Skeletal muscle satellite cell (primary cell): ENCODE measurements around the gene SUSD1.

ENCODE experiments used
- H3K27me3 ChIP-seq: 2 replicates; pipeline ENCODE4 v1.7.0; 2013; ENCODE audit warnings: low read length; ENCODE audit not compliant: control insufficient read depth, insufficient read depth
- H3K36me3 ChIP-seq: 2 replicates; pipeline ENCODE4 v1.7.0; 2013; ENCODE audit warnings: mild to moderate bottlenecking, control low read depth, low read length; ENCODE audit not compliant: insufficient read depth
- H3K4me1 ChIP-seq: 2 replicates; pipeline ENCODE4 v1.7.0; 2013; ENCODE audit warnings: low read length; ENCODE audit not compliant: control insufficient read depth, insufficient read depth
- H3K4me2 ChIP-seq: 2 replicates; pipeline ENCODE4 v1.7.0; 2013; ENCODE audit warnings: mild to moderate bottlenecking, low read length
- H3K4me3 ChIP-seq: 2 replicates; pipeline ENCODE4 v1.7.0; 2013; ENCODE audit warnings: low read length
- H3K9ac ChIP-seq: 2 replicates; pipeline ENCODE4 v1.7.0; 2013; ENCODE audit warnings: mild to moderate bottlenecking, low read depth, low read length, moderate library complexity
- H3K9me3 ChIP-seq: replicated peaks from 2 replicates; pipeline ENCODE4 v1.7.0; 2013; ENCODE audit warnings: mild to moderate bottlenecking, control low read depth, low read length

SUSD1 gene

GRCh38 chr9:112059145-112059965, 115.7 kb downstream of the SUSD1 start:
- peak overlapping the region; percentile 79 for H3K9ac ChIP-seq
- H3K36me3 ChIP-seq = no peaks in the 10 kb centered on the region
- no peak overlapping the region for H3K4me3 ChIP-seq
- H3K4me2 ChIP-seq = peak overlapping the region; percentile 2
- H3K9me3 ChIP-seq = no peaks in the 10 kb centered on the region
- H3K27me3 ChIP-seq = no peaks in the 10 kb centered on the region
- peaks cover 43% of the 10 kb centered on the region for H3K4me1 ChIP-seq

DNA sequence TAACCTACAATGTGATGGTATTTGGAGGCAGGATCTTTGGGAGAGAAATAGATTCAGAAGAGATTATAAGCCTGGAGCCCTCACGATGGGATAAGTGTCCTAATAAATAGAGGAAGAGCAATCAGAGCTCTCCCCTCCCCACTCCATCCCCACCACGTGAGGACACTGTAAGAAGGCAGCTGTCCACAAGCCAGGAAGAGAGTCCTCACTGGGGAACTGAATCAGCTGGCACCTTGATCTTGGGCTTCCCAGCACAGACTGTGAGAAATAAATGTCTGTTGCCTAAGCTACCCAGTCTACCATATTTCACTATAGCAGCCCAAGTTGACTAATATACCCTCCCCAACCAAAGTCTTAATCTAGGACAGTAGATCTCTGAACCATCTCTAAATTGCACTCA, 118.1 kb downstream of the SUSD1 start:
- Histone ChIP-seq H3K4me3 (no peak overlapping the region), H3K4me1 (peaks cover 33% of the 10 kb centered on the region), H3K36me3 (no peaks in the 10 kb centered on the region)

GRCh38 chr9:112054916-112055315, 120.2 kb downstream of the SUSD1 start:
- no peaks in the 10 kb centered on the region for H3K9me3 ChIP-seq
- peaks cover 35% of the 10 kb centered on the region for H3K4me1 ChIP-seq
- H3K36me3 ChIP-seq = no peaks in the 10 kb centered on the region
- H3K27me3 ChIP-seq = no peaks in the 10 kb centered on the region
- no peak overlapping the region for H3K4me3 ChIP-seq
- no peak overlapping the region for H3K4me2 ChIP-seq
- no peak overlapping the region for H3K9ac ChIP-seq

More for the DNA sequence above, 118.1 kb downstream of the SUSD1 start:
- H3K9me3 ChIP-seq = no peaks in the 10 kb centered on the region
- no peak overlapping the region for H3K4me2 ChIP-seq
- no peak overlapping the region for H3K9ac ChIP-seq
- H3K27me3 ChIP-seq = no peaks in the 10 kb centered on the region

GRCh38 chr9:112051812-112052211, 123.3 kb downstream of the SUSD1 start:
- Histone ChIP-seq H3K4me1 (peaks cover 51% of the 10 kb centered on the region), H3K36me3 (no peaks in the 10 kb centered on the region), H3K4me2 (no peak overlapping the region), H3K9ac (peak overlapping the region; percentile 20), H3K4me3 (no peak overlapping the region), H3K9me3 (peaks cover 3% of the 10 kb centered on the region), H3K27me3 (no peaks in the 10 kb centered on the region)

DNA sequence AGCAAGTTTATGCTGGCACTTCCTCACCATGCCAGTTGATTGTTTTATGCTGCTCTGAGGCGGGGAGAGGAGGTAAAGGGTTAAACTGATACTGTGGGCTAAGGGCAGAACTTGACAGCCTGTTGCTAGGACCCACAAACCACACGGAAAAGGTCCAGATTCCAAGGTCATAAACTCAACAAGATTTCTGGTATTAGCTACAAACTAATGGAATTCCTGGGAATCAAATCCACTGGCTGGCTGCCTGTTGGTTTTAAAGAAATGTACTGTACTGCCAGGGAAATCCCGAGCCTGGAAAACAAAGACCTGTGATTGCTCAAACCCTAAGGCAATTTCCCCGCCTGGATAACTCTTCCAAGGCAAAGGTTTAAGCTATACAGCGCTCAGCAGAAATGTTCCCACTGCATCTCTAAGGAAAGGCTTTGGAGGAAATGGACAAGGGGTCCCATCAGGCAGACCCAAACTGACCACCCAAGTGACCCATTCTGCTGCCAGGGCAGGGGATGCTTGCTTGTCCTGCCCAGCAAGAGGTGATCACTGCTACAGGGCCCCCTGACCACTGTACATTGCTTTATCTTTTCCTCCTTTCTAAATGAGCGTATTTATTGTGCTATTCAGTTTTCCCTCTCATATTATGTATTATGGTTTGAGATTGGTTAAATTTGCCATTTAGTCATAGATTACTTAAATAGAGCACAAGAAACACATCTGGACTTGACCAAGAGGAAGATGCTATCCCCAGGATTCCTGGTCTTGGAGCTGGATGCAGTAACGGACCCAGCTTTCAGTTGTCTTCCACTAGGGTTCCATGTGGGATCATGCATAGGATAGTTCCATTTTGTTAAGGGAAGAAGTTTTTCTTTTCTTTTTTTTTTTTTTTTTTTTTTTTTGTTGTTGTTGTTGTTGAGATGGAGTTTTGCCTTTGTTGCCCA, 124.3 kb downstream of the SUSD1 start:
- Histone ChIP-seq H3K4me2 (peak overlapping the region; percentile 54), H3K9me3 (peaks cover 3% of the 10 kb centered on the region), H3K4me1 (peaks cover 60% of the 10 kb centered on the region), H3K27me3 (no peaks in the 10 kb centered on the region), H3K4me3 (peak overlapping the region; percentile 41), H3K9ac (peak overlapping the region; percentile 78), H3K36me3 (no peaks in the 10 kb centered on the region)

- H3K36me3 ChIP-seq = no peaks in the 10 kb centered on the region
- H3K4me3 ChIP-seq = peak overlapping the region; percentile 2
- H3K4me2 ChIP-seq = peak overlapping the region; percentile 54
- H3K27me3 ChIP-seq = no peaks in the 10 kb centered on the region
- H3K9ac ChIP-seq = peak overlapping the region; percentile 78
- H3K9me3 ChIP-seq = peaks cover 3% of the 10 kb centered on the region
- H3K4me1 ChIP-seq = peaks cover 66% of the 10 kb centered on the region
Measured at GRCh38 chr9:112049811-112050516, 125.1 kb downstream of the SUSD1 start.

GRCh38 chr9:112048924-112049691, 126.0 kb downstream of the SUSD1 start:
- Histone ChIP-seq H3K4me3 (peak overlapping the region; percentile 2), H3K36me3 (no peaks in the 10 kb centered on the region), H3K4me1 (peaks cover 70% of the 10 kb centered on the region)

DNA sequence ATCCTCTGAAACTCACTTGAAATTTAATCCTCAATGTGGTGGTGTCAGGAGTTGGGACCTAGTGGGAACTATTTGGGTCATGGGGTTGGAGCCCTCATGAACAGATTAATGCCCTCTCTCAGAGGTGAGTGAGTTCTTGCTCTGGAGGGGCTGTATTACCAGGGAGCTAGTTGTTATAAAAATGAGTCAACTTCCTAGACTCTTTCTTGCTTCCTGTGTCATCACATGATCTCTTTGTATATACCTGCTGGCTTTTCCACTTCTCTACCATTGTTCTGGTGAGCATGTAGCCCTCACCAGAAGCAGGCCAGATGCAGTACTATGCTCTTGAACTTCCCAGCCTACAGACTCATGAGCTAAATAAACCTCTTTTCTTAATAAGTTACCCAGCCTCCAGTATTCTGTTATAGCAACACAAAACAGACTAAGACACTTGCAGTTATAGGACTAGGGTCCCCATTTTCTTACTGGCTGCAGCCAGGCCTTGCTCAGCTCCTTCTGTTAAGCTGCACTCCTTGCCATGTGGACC, 127.5 kb downstream of the SUSD1 start:
- H3K4me1 ChIP-seq = peaks cover 83% of the 10 kb centered on the region
- H3K4me3 ChIP-seq = no peak overlapping the region
- H3K9ac ChIP-seq = no peak overlapping the region
- no peaks in the 10 kb centered on the region for H3K36me3 ChIP-seq
- no peaks in the 10 kb centered on the region for H3K27me3 ChIP-seq
- H3K9me3 ChIP-seq = peaks cover 3% of the 10 kb centered on the region
- no peak overlapping the region for H3K4me2 ChIP-seq

More at GRCh38 chr9:112048924-112049691, 126.0 kb downstream of the SUSD1 start:
- H3K27me3 ChIP-seq = no peaks in the 10 kb centered on the region
- H3K9ac ChIP-seq = peak overlapping the region; percentile 78
- peaks cover 3% of the 10 kb centered on the region for H3K9me3 ChIP-seq
- H3K4me2 ChIP-seq = peak overlapping the region; percentile 54

GRCh38 chr9:112046181-112046580, 128.9 kb downstream of the SUSD1 start:
- Histone ChIP-seq H3K27me3 (no peaks in the 10 kb centered on the region), H3K4me1 (peaks cover 83% of the 10 kb centered on the region), H3K4me3 (no peak overlapping the region), H3K36me3 (no peaks in the 10 kb centered on the region), H3K9ac (peak overlapping the region; percentile 56), H3K4me2 (peak overlapping the region; percentile 37), H3K9me3 (peaks cover 3% of the 10 kb centered on the region)

DNA sequence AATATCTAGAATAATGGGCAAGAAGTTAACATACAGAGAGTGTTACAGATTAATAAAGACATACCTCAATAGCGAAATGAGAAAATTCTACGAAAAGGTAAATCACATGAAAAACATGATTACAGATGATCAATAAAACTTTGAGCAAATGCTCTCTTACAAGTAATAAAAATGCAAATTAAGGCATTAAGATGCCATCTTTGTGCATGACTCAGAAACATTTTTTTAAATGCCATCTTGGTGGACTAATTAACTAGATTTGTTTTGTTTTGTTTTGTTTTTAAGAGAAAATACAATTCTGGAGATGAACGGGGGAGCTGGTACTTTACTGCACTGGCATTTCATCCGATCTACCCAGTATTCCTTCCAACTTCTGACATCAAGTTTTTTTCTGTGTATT, 130.2 kb downstream of the SUSD1 start:
- Histone ChIP-seq H3K4me2 (no peak overlapping the region), H3K27me3 (no peaks in the 10 kb centered on the region), H3K9ac (no peak overlapping the region), H3K36me3 (no peaks in the 10 kb centered on the region), H3K4me1 (peaks cover 79% of the 10 kb centered on the region), H3K4me3 (no peak overlapping the region), H3K9me3 (peaks cover 3% of the 10 kb centered on the region)
